Neural progenitor cell (in vitro differentiated cells): ENCODE data around the gene C21orf58. TPM values are rescaled to one million over a fixed set of nuclear protein-coding genes. Genes with fewer than 3 reads are reported as not detected.

Experiments used
- DNase-seq: peaks from one replicate; pipeline ENCODE4 v3.0.0-alpha.2; 2016; ENCODE audit warnings: low spot score
- H2AFZ ChIP-seq: fragments of 200-600 bp; sonication (generic); replicated peaks from 2 replicates; pipeline ENCODE4 v1.6.1; 2016; ENCODE audit warnings: antibody characterized with exemption
- H3F3A ChIP-seq: fragments of 200-600 bp; sonication (generic); 2 replicates; pipeline ENCODE4 v1.6.1; 2016; ENCODE audit warnings: antibody characterized with exemption, low read depth
- H3K27ac ChIP-seq: fragments of 200-600 bp; sonication (generic); 2 replicates; pipeline ENCODE4 v1.5.1; 2016; ENCODE audit warnings: mild to moderate bottlenecking
- H3K27me3 ChIP-seq: fragments of 200-600 bp; sonication (generic); 2 replicates; pipeline ENCODE4 v1.6.1; 2016; ENCODE audit warnings: mild to moderate bottlenecking, moderate library complexity
- H3K36me3 ChIP-seq: fragments of 200-600 bp; sonication (generic); 2 replicates; pipeline ENCODE4 v1.5.1; 2016
- H3K4me1 ChIP-seq: fragments of 200-600 bp; sonication (generic); 2 replicates; pipeline ENCODE4 v1.6.1; 2016; ENCODE audit warnings: mixed run types
- H3K4me2 ChIP-seq: fragments of 200-600 bp; sonication (generic); 2 replicates; pipeline ENCODE4 v1.6.1; 2016
- H3K4me3 ChIP-seq: fragments of 200-600 bp; sonication (generic); 2 replicates; pipeline ENCODE4 v1.5.1; 2016
- H3K79me2 ChIP-seq: fragments of 200-600 bp; sonication (generic); 2 replicates; pipeline ENCODE4 v1.6.1; 2016; ENCODE audit warnings: low read depth
- H3K9ac ChIP-seq: fragments of 200-600 bp; sonication (generic); 2 replicates; pipeline ENCODE4 v1.6.1; 2016
- H3K9me3 ChIP-seq: fragments of 200-600 bp; sonication (generic); 2 replicates; pipeline ENCODE4 v1.5.1; 2016; ENCODE audit warnings: low read depth
- H4K20me1 ChIP-seq: fragments of 200-600 bp; sonication (generic); 2 replicates; pipeline ENCODE4 v1.6.1; 2016; ENCODE audit warnings: low read depth
- H3K27ac Mint-ChIP-seq: 3 replicates; pipeline ENCODE4 v1.8.0; 2021; ENCODE audit warnings: mixed read lengths
- H3K27me3 Mint-ChIP-seq: 2 replicates; pipeline ENCODE4 v1.8.0; 2022; ENCODE audit warnings: low read depth, mild to moderate bottlenecking, inconsistent platforms, moderate library complexity, mixed read lengths; ENCODE audit not compliant: insufficient read depth
- H3K36me3 Mint-ChIP-seq: 3 replicates; pipeline ENCODE4 v1.8.0; 2021; ENCODE audit warnings: mixed read lengths
- H3K4me1 Mint-ChIP-seq: 3 replicates; pipeline ENCODE4 v1.8.0; 2021; ENCODE audit warnings: mixed read lengths
- H3K4me3 Mint-ChIP-seq: 3 replicates; pipeline ENCODE4 v1.8.0; 2021; ENCODE audit warnings: mild to moderate bottlenecking, moderate library complexity, mixed read lengths
- H3K9me3 Mint-ChIP-seq: 3 replicates; pipeline ENCODE4 v1.8.0; 2020; ENCODE audit warnings: mixed read lengths
- EZH2 ChIP-seq: fragments of 200-600 bp; sonication (generic); IDR thresholded peaks from 2 replicates; pipeline ENCODE4 v1.6.1; 2017; ENCODE audit warnings: antibody characterized with exemption, mild to moderate bottlenecking, moderate library complexity
- EZH2phosphoT487 ChIP-seq: fragments of 200-600 bp; sonication (generic); IDR thresholded peaks from 2 replicates; pipeline ENCODE4 v1.6.1; 2017; ENCODE audit warnings: antibody characterized with exemption
- total RNA-seq: library from RNA; depleted of rRNA; stranded (reverse); fragments of >200 nt; gene quantifications from 2 replicates; pipeline ENCODE4 v1.2.3, GENCODE V29; 2015; ENCODE audit warnings: low replicate concordance
- TF ChIP-seq, protein P1 (sequence below): fragments of 200-600 bp; sonication (generic); IDR thresholded peaks from 2 replicates; pipeline ENCODE4 v1.5.1; 2017; ENCODE audit warnings: antibody characterized with exemption, mild to moderate bottlenecking

Gene C21orf58
- total RNA-seq, 1 donor from 2014 or later: 26.2 TPM

GRCh38 chr21:46319186-46319585 is 4.5 kb downstream of the C21orf58 start:
- Histone ChIP-seq H3K9ac (no peak overlapping the region), H2AFZ (no peak overlapping the region), H3K4me1 (peaks cover 29% of the 10 kb centered on the region), H3K27me3 (no peaks in the 10 kb centered on the region), H3K79me2 (peaks cover 49% of the 10 kb centered on the region), H3K27ac (peak overlapping the region; percentile 34), H4K20me1 (peaks cover 65% of the 10 kb centered on the region), H3K4me3 (no peak overlapping the region), H3F3A (peaks cover 26% of the 10 kb centered on the region), H3K4me2 (no peak overlapping the region), H3K9me3 (no peaks in the 10 kb centered on the region), H3K36me3 (no peaks in the 10 kb centered on the region)
- TF ChIP-seq EZH2phosphoT487 (no peak), EZH2 (no peak)
- TF ChIP-seq, protein P1, sequence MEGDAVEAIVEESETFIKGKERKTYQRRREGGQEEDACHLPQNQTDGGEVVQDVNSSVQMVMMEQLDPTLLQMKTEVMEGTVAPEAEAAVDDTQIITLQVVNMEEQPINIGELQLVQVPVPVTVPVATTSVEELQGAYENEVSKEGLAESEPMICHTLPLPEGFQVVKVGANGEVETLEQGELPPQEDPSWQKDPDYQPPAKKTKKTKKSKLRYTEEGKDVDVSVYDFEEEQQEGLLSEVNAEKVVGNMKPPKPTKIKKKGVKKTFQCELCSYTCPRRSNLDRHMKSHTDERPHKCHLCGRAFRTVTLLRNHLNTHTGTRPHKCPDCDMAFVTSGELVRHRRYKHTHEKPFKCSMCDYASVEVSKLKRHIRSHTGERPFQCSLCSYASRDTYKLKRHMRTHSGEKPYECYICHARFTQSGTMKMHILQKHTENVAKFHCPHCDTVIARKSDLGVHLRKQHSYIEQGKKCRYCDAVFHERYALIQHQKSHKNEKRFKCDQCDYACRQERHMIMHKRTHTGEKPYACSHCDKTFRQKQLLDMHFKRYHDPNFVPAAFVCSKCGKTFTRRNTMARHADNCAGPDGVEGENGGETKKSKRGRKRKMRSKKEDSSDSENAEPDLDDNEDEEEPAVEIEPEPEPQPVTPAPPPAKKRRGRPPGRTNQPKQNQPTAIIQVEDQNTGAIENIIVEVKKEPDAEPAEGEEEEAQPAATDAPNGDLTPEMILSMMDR: no peak
- H3K9me3 Mint-ChIP-seq: no peaks in the 10 kb centered on the region
- peaks cover 29% of the 10 kb centered on the region for H3K4me1 Mint-ChIP-seq
- peaks cover 10% of the 10 kb centered on the region for H3K36me3 Mint-ChIP-seq
- H3K27me3 Mint-ChIP-seq: peaks cover 2% of the 10 kb centered on the region
- no peak overlapping the region for H3K27ac Mint-ChIP-seq
- no peak for DNase-seq
- H3K4me3 Mint-ChIP-seq: no peak overlapping the region

- H3F3A ChIP-seq: peaks cover 23% of the 10 kb centered on the region
- peak overlapping the region; percentile 14 for H3K9ac ChIP-seq
- no peaks in the 10 kb centered on the region for H3K36me3 ChIP-seq
- H3K4me1 ChIP-seq: peaks cover 29% of the 10 kb centered on the region
- no peak overlapping the region for H3K4me3 ChIP-seq
- peaks cover 47% of the 10 kb centered on the region for H3K79me2 ChIP-seq
- no peak overlapping the region for H3K27ac Mint-ChIP-seq
- no peaks in the 10 kb centered on the region for H3K27me3 Mint-ChIP-seq
- DNase-seq: no peak
- H3K4me2 ChIP-seq: peak overlapping the region; percentile 34
- peaks cover 13% of the 10 kb centered on the region for H3K36me3 Mint-ChIP-seq
- H3K27ac ChIP-seq: no peak overlapping the region
- TF ChIP-seq EZH2phosphoT487: no peak
- TF ChIP-seq, protein P1: no peak
- TF ChIP-seq EZH2: no peak
- H2AFZ ChIP-seq: no peak overlapping the region
- H4K20me1 ChIP-seq: peaks cover 65% of the 10 kb centered on the region
- H3K4me1 Mint-ChIP-seq: peaks cover 29% of the 10 kb centered on the region
- no peak overlapping the region for H3K4me3 Mint-ChIP-seq
- H3K9me3 Mint-ChIP-seq: no peaks in the 10 kb centered on the region
- no peaks in the 10 kb centered on the region for H3K27me3 ChIP-seq
- H3K9me3 ChIP-seq: no peaks in the 10 kb centered on the region
These were observed 5.2 kb downstream of the C21orf58 start for GRCh38 chr21:46318464-46318845.

- Histone ChIP-seq H3K9ac (peak overlapping the region; percentile 14), H3K4me3 (no peak overlapping the region), H3F3A (peaks cover 23% of the 10 kb centered on the region), H3K27ac (no peak overlapping the region), H2AFZ (no peak overlapping the region), H3K79me2 (peaks cover 41% of the 10 kb centered on the region), H4K20me1 (peaks cover 62% of the 10 kb centered on the region), H3K4me2 (peak overlapping the region; percentile 34), H3K36me3 (no peaks in the 10 kb centered on the region), H3K27me3 (no peaks in the 10 kb centered on the region), H3K4me1 (peaks cover 29% of the 10 kb centered on the region), H3K9me3 (no peaks in the 10 kb centered on the region)
- Mint-ChIP-seq H3K9me3 (no peaks in the 10 kb centered on the region), H3K4me3 (no peak overlapping the region), H3K27ac (no peak overlapping the region), H3K36me3 (peaks cover 14% of the 10 kb centered on the region), H3K27me3 (no peaks in the 10 kb centered on the region), H3K4me1 (peaks cover 29% of the 10 kb centered on the region)
- DNase-seq: peak; percentile 25
- TF ChIP-seq, protein P1: no peak
- no peak for TF ChIP-seq EZH2
- TF ChIP-seq EZH2phosphoT487: no peak
These were observed 5.8 kb downstream of the C21orf58 start for GRCh38 chr21:46317710-46318463.
